ENCODE results near the gene FBXO21.
"Not testable (repeated sequence)": the region's sequence is repeated elsewhere in the genome, so short reads cannot be mapped to it uniquely, and the experiment has no call there.

Gene FBXO21

GRCh38 chr12:117104003-117104402 lies 86.3 kb downstream of the FBXO21 start:
- not testable (repeated sequence) for DNase-seq (ENCODE audit: low spot score)

- DNase-seq (ENCODE audit: low spot score), result no peak
Measured at GRCh38 chr12:117102800-117103181, 87.5 kb downstream of the FBXO21 start.

GRCh38 chr12:117101953-117102799 lies 88.1 kb downstream of the FBXO21 start:
- no peak for DNase-seq (ENCODE audit: low spot score)

GRCh38 chr12:117100851-117101673 lies 89.2 kb downstream of the FBXO21 start:
- no peak for DNase-seq (ENCODE audit: low spot score)

- peak; percentile 67 for DNase-seq (ENCODE audit: low spot score)
Measured at GRCh38 chr12:117100251-117100650, 90.0 kb downstream of the FBXO21 start.

- no peak for DNase-seq (ENCODE audit: low spot score)
Measured at GRCh38 chr12:117098361-117099217, 91.7 kb downstream of the FBXO21 start.

- no peak for DNase-seq (ENCODE audit: low spot score)
Measured at GRCh38 chr12:117098024-117098360, 92.3 kb downstream of the FBXO21 start.

- no peak for DNase-seq (ENCODE audit: low spot score)
Measured at GRCh38 chr12:117097159-117097558, 93.1 kb downstream of the FBXO21 start.

GRCh38 chr12:117096501-117097042 lies 93.7 kb downstream of the FBXO21 start:
- no peak for DNase-seq (ENCODE audit: low spot score)

- DNase-seq (ENCODE audit: low spot score), result not testable (repeated sequence)
Measured at GRCh38 chr12:117095191-117095590, 95.1 kb downstream of the FBXO21 start.

GRCh38 chr12:117093918-117094630 lies 96.2 kb downstream of the FBXO21 start:
- DNase-seq (ENCODE audit: low spot score), result no peak

- no peak for DNase-seq (ENCODE audit: low spot score)
Measured at GRCh38 chr12:117093431-117093830, 96.8 kb downstream of the FBXO21 start.

- DNase-seq (ENCODE audit: low spot score), result no peak
Measured at GRCh38 chr12:117092886-117093285, 97.4 kb downstream of the FBXO21 start.

GRCh38 chr12:117092511-117092780 lies 97.8 kb downstream of the FBXO21 start:
- DNase-seq (ENCODE audit: low spot score), result no peak
